RWPE1 (cell line): ENCODE measurements around the gene ROR1.

Experiments used
- CTCF ChIA-PET: fragments of 350-600 bp; sonication (Branson Sonifier 250); formaldehyde crosslinking; extraction: SDS; loops from one replicate; lab custom pipeline; 2021; lab: Yijun Ruan, JAX
- POLR2A ChIA-PET: fragments of 400-600 bp; formaldehyde crosslinking; extraction: SDS; loops from one replicate; lab custom pipeline; 2020; ENCODE audit warnings: antibody characterized with exemption; ENCODE audit not compliant: low non-redundant PET; lab: Yijun Ruan, JAX
- DNase-seq: peaks from one replicate; pipeline ENCODE4 v3.0.0; 2012; ENCODE audit warnings: low spot score
- H3K27ac ChIP-seq: fragments of 450-650 bp; 2 replicates; pipeline ENCODE4 v1.5.1; 2017
- CTCF ChIP-seq: fragments of 450-650 bp; conservative IDR thresholded peaks from 2 replicates; pipeline ENCODE4 v1.5.1; 2017; ENCODE audit warnings: low read depth, mild to moderate bottlenecking

Gene ROR1

GRCh38 chr1:63893976-63894375 lies 120.2 kb downstream of the ROR1 start:
- no peak for TF ChIP-seq CTCF
- DNase-seq: peak; percentile 59
- POLR2A ChIA-PET: no interaction called here
- CTCF ChIA-PET: no interaction called here
- no peak overlapping the region for H3K27ac ChIP-seq

- POLR2A ChIA-PET: no interaction called here
- no peak for TF ChIP-seq CTCF
- H3K27ac ChIP-seq: no peak overlapping the region
- DNase-seq: no peak
- CTCF ChIA-PET: no interaction called here
Measured at GRCh38 chr1:63894627-63895265, 120.9 kb downstream of the ROR1 start.

DNA sequence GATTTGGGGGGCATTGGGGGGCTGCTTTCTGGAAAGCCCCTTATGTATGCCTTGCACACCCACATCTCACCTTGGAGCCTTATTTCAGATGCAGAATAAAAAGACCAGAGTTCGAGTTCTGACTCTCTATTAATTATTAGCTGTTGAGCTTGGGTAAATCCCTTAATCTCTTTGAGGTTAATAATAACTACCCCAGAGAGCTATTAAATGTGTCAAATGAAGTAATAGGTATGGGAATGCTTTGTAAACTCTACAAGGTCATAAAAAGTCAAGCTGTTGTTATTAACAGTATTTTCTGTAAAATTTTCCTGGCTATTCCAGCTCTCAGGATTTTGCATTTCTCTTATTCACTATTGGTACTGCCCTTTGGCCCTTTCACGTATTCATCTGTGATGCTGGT lies 122.9 kb downstream of the ROR1 start:
- TF ChIP-seq CTCF: no peak
- no peak overlapping the region for H3K27ac ChIP-seq
- CTCF ChIA-PET: interaction anchor here (0.6 kb wide), 1 partner anchor 124 kb away, joined by 3 read pairs; no protein-coding TSS in a partner anchor
- no peak for DNase-seq
- POLR2A ChIA-PET: no interaction called here

DNA sequence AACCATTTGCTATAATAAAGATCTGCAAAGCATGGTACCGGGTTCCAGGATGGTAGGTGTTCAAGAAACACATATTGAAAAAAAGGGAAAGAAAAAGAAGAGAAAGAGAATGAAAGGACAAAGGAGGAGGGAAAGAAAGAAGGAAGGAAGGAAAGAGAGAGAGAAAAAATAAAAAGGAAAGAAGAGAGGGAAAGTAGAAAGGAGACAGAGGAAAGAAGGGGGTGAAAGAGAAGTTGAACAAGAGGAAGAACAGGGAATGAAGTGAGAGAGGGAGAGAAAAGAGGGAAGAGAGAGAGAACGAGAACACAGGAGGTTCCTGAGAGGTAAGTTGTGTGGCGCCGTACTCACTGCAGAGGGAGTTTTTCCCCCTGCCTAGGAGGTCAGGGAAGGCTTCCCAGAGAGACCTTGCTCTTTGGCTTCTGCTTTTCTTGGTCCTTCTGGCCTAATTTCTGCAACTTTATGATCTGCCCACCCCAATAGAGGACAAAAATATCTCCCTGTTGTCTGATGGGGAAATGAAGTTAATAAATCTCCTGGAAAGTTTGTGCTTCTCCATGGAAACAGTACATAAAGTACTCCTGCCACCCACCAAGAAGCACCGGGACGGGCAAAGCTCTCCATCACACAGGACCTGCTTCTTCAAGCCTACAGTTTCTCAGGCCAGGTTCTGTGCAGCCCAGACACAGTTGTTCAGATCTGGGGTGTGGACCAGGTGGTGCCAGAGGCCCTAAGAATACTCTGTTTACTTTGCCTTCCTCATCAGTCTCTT lies 124.8 kb downstream of the ROR1 start:
- DNase-seq: no peak
- H3K27ac ChIP-seq: no peak overlapping the region
- ChIA-PET CTCF (interaction anchor here (0.6 kb wide), 1 partner anchor 447 kb away, joined by 3 read pairs; no protein-coding TSS in a partner anchor), POLR2A (no interaction called here)
- TF ChIP-seq CTCF: no peak

GRCh38 chr1:63901094-63901493 lies 127.3 kb downstream of the ROR1 start:
- CTCF ChIA-PET: interaction anchor here (0.6 kb wide), 1 partner anchor 127 kb away, joined by 3 read pairs; the partner anchor contains the start of gene ROR1
- no peak overlapping the region for H3K27ac ChIP-seq
- no peak for DNase-seq
- POLR2A ChIA-PET: no interaction called here
- TF ChIP-seq CTCF: no peak

GRCh38 chr1:63902844-63903589 lies 129.2 kb downstream of the ROR1 start:
- peak; percentile 27 for DNase-seq
- no peak for TF ChIP-seq CTCF
- H3K27ac ChIP-seq: no peak overlapping the region
- ChIA-PET CTCF (no interaction called here), POLR2A (no interaction called here)
